H1 (cell line): ENCODE results near the gene VIPR1. TPM values are rescaled to one million over a fixed set of nuclear protein-coding genes. Genes with fewer than 3 reads are reported as not detected.

Experiments
- CTCF ChIA-PET: fragments of 300-600 bp; sonication (Branson Sonifier 250); formaldehyde crosslinking; loops from one replicate; lab custom pipeline; 2021; ENCODE audit not compliant: partially characterized antibody; lab: Charles Lee
- POLR2A ChIA-PET: fragments of 300-600 bp; sonication (Branson Sonifier 250); formaldehyde crosslinking; loops from one replicate; lab custom pipeline; 2021; ENCODE audit warnings: inconsistent platforms; ENCODE audit not compliant: partially characterized antibody; lab: Charles Lee
- DNase-seq, 2 experiments: peaks; one replicate each; pipeline versions ENCODE4 v3.0.0 to v3.0.0-alpha.2; 2010 to 2022; ENCODE audit warnings: low spot score in 2 of 2, low read depth in 1 of 2, mixed read lengths in 1 of 2
- FAIRE-seq: peaks from 2 replicates; lab custom pipeline; 2011; peaks lifted over from hg19 to GRCh38; lab: Jason Lieb, UNC
- H2AFZ ChIP-seq: 2 replicates; pipeline ENCODE4 v1.8.1; 2012; ENCODE audit warnings: low read length, inconsistent platforms
- H2AK5ac ChIP-seq: 2 replicates; pipeline ENCODE4 v1.6.1; 2013; ENCODE audit warnings: low read depth, low read length
- H2BK120ac ChIP-seq: replicated peaks from 2 replicates; pipeline ENCODE3; 2013; ENCODE audit warnings: low read depth, low read length, inconsistent platforms
- H2BK12ac ChIP-seq: 2 replicates; pipeline ENCODE4 v1.6.1; 2013; ENCODE audit warnings: low read depth, low read length
- H2BK15ac ChIP-seq: 2 replicates; pipeline ENCODE4 v1.6.1; 2013; ENCODE audit warnings: low read length
- H2BK20ac ChIP-seq: 2 replicates; pipeline ENCODE4 v1.6.1; 2013; ENCODE audit warnings: low read length
- H2BK5ac ChIP-seq: 2 replicates; pipeline ENCODE4 v1.6.1; 2013; ENCODE audit warnings: low read depth, low read length
- H3K14ac ChIP-seq: 2 replicates; pipeline ENCODE4 v1.6.1; 2013; ENCODE audit warnings: inconsistent platforms; ENCODE audit not compliant: insufficient read length
- H3K18ac ChIP-seq: 2 replicates; pipeline ENCODE4 v1.6.1; 2013; ENCODE audit warnings: low read length; ENCODE audit errors: extremely low read depth
- H3K23ac ChIP-seq: 2 replicates; pipeline ENCODE4 v1.6.1; 2013; ENCODE audit warnings: inconsistent platforms; ENCODE audit not compliant: insufficient read length
- H3K23me2 ChIP-seq: 2 replicates; pipeline ENCODE4 v1.6.1; 2013; ENCODE audit warnings: low read depth, low read length
- H3K27ac ChIP-seq: 2 replicates; pipeline ENCODE4 v1.6.1; 2011; ENCODE audit warnings: low read depth, low read length, inconsistent platforms
- H3K27me3 ChIP-seq, 4 experiments: replicated peaks in 1 of 4; 1 replicate in 1 of 4; 2 replicates in 3 of 4; pipeline versions ENCODE4 v1.6.1 to v1.8.1; 2011 to 2013; ENCODE audit warnings: low read length in 3 of 4, mild to moderate bottlenecking in 3 of 4, inconsistent platforms in 2 of 4, mixed read lengths in 2 of 4, moderate library complexity in 1 of 4; ENCODE audit not compliant: control insufficient read depth in 3 of 4, insufficient read depth in 3 of 4; ENCODE audit errors: extremely low read depth in 1 of 4
- H3K36me3 ChIP-seq, 4 experiments: 2 replicates each; pipeline versions ENCODE4 v1.6.1 to v1.8.1; 2011 to 2013; ENCODE audit warnings: mild to moderate bottlenecking in 4 of 4, low read length in 3 of 4, moderate library complexity in 2 of 4, control low read depth in 1 of 4, inconsistent platforms in 1 of 4; ENCODE audit not compliant: insufficient read depth in 4 of 4, control insufficient read depth in 2 of 4
- H3K4ac ChIP-seq: replicated peaks from 2 replicates; pipeline ENCODE3; 2013; ENCODE audit warnings: low read length, low read depth, mixed read lengths, inconsistent platforms; ENCODE audit not compliant: insufficient read length
- H3K4me1 ChIP-seq, 4 experiments: replicated peaks in 1 of 4; 1 replicate in 1 of 4; 2 replicates in 3 of 4; pipeline versions ENCODE4 v1.6.1 to v1.8.1; 2011 to 2013; ENCODE audit warnings: low read length in 3 of 4, inconsistent platforms in 2 of 4, mixed read lengths in 1 of 4; ENCODE audit not compliant: insufficient read depth in 4 of 4, control insufficient read depth in 3 of 4
- H3K4me2 ChIP-seq, 2 experiments: 2 replicates each; pipeline versions ENCODE4 v1.6.1 to v1.8.1; 2011 to 2013; ENCODE audit warnings: low read depth in 2 of 2, low read length in 2 of 2, control low read depth in 1 of 2, inconsistent platforms in 1 of 2, mild to moderate bottlenecking in 1 of 2; ENCODE audit not compliant: insufficient read depth in 1 of 2
- H3K4me3 ChIP-seq, 4 experiments: fragments of 200-600, 300-600 bp in 1 of 4; sonication (generic), shearing (Covaris generic), sonication (Bioruptor Twin) in 1 of 4; 2 replicates each; pipeline versions ENCODE4 v1.5.1 to v1.8.1; 2011 to 2016; ENCODE audit warnings: low read length in 4 of 4, low read depth in 3 of 4, control low read depth in 2 of 4, inconsistent platforms in 2 of 4, mild to moderate bottlenecking in 2 of 4, mixed read lengths in 1 of 4, moderate library complexity in 1 of 4; ENCODE audit not compliant: insufficient read depth in 2 of 4; ENCODE audit errors: extremely low read depth in 1 of 4
- H3K56ac ChIP-seq: replicated peaks from 2 replicates; pipeline ENCODE3; 2013; ENCODE audit warnings: low read depth, mild to moderate bottlenecking, mixed read lengths, low read length, inconsistent platforms; ENCODE audit not compliant: insufficient read length
- H3K79me1 ChIP-seq: 2 replicates; pipeline ENCODE4 v1.6.1; 2013; ENCODE audit warnings: low read depth, low read length, control low read depth
- H3K79me2 ChIP-seq, 2 experiments: 2 replicates each; pipeline versions ENCODE4 v1.6.1 to v1.8.1; 2012 to 2013; ENCODE audit warnings: low read length in 2 of 2, mild to moderate bottlenecking in 2 of 2, inconsistent platforms in 1 of 2; ENCODE audit not compliant: insufficient read depth in 2 of 2, control insufficient read depth in 1 of 2
- H3K9ac ChIP-seq, 4 experiments: replicated peaks in 1 of 4; 1 replicate in 1 of 4; 2 replicates in 3 of 4; pipeline versions ENCODE4 v1.6.1 to v1.8.1; 2011 to 2013; ENCODE audit warnings: low read depth in 3 of 4, low read length in 3 of 4, control low read depth in 2 of 4, mild to moderate bottlenecking in 2 of 4, moderate library complexity in 2 of 4, inconsistent platforms in 1 of 4; ENCODE audit errors: extremely low read depth in 1 of 4
- H3K9me3 ChIP-seq, 2 experiments: 2 replicates each; pipeline versions ENCODE4 v1.6.1 to v1.8.1; 2012 to 2013; ENCODE audit warnings: mild to moderate bottlenecking in 2 of 2, moderate library complexity in 2 of 2, control low read depth in 1 of 2, inconsistent platforms in 1 of 2, low read depth in 1 of 2, low read length in 1 of 2, mixed read lengths in 1 of 2; ENCODE audit not compliant: insufficient read depth in 2 of 2
- H4K20me1 ChIP-seq, 2 experiments: replicated peaks in 1 of 2; 2 replicates each; pipeline versions ENCODE3 to v1.8.1; 2011 to 2013; ENCODE audit warnings: inconsistent platforms in 2 of 2, low read length in 2 of 2, mild to moderate bottlenecking in 1 of 2; ENCODE audit not compliant: insufficient read depth in 2 of 2, control insufficient read depth in 1 of 2
- H4K5ac ChIP-seq: 2 replicates; pipeline ENCODE4 v1.6.1; 2013; ENCODE audit warnings: low read length, low read depth, mixed read lengths, inconsistent platforms; ENCODE audit not compliant: insufficient read length
- H4K8ac ChIP-seq: 2 replicates; pipeline ENCODE4 v1.8.0; 2013; ENCODE audit warnings: mild to moderate bottlenecking, moderate library complexity, low read length, inconsistent platforms; ENCODE audit not compliant: insufficient read depth; ENCODE audit errors: extremely low read depth
- H4K91ac ChIP-seq: replicated peaks from 2 replicates; pipeline ENCODE3; 2013; ENCODE audit warnings: low read length, mixed read lengths, inconsistent platforms; ENCODE audit not compliant: insufficient read length
- BRCA1 ChIP-seq: IDR thresholded peaks from 2 replicates; pipeline ENCODE4 v1.6.1; 2012; ENCODE audit warnings: low read depth, low read length, improper control_type of control experiment
- HDAC2 ChIP-seq, 2 experiments: fragments of 300-600 bp in 1 of 2; sonication (generic) in 1 of 2; IDR thresholded peaks; 2 replicates each; pipeline ENCODE4 v1.6.1; 2011 to 2012; ENCODE audit warnings: low read depth in 2 of 2, low read length in 2 of 2, mild to moderate bottlenecking in 2 of 2, moderate library complexity in 2 of 2, borderline replicate concordance in 1 of 2, inconsistent platforms in 1 of 2
- NANOG ChIP-seq: IDR thresholded peaks from 2 replicates; pipeline ENCODE4 v1.6.1; 2011; ENCODE audit warnings: low read length, low read depth, mild to moderate bottlenecking, inconsistent platforms; ENCODE audit not compliant: insufficient read depth, poor library complexity, severe bottlenecking
- PHF8 ChIP-seq: fragments of 200-600 bp; sonication (generic); conservative IDR thresholded peaks from 2 replicates; pipeline ENCODE4 v1.7.1; 2012; ENCODE audit warnings: low read depth, mild to moderate bottlenecking, inconsistent platforms, low read length, moderate library complexity
- POLR2A ChIP-seq, 2 experiments: IDR thresholded peaks; 1 replicate in 1 of 2; 2 replicates in 1 of 2; pipeline ENCODE4 v1.6.1; 2011; ENCODE audit warnings: low read depth in 2 of 2, low read length in 2 of 2, mild to moderate bottlenecking in 2 of 2; ENCODE audit errors: control extremely low read depth in 1 of 2
- RFX5 ChIP-seq: IDR thresholded peaks from 2 replicates; pipeline ENCODE4 v1.6.1; 2011; ENCODE audit warnings: low read depth, low read length, improper control_type of control experiment, borderline replicate concordance
- SAP30 ChIP-seq: fragments of 300-600 bp; sonication (generic); IDR thresholded peaks from 2 replicates; pipeline ENCODE4 v1.7.1; 2012; ENCODE audit warnings: low read length, moderate library complexity, mild to moderate bottlenecking, inconsistent platforms; ENCODE audit not compliant: insufficient read depth, insufficient replicate concordance
- SP2 ChIP-seq: IDR thresholded peaks from 2 replicates; pipeline ENCODE4 v1.6.1; 2012; ENCODE audit warnings: mild to moderate bottlenecking, low read length, inconsistent platforms
- TAF7 ChIP-seq: optimal IDR thresholded peaks from 2 replicates; pipeline ENCODE3; 2011; ENCODE audit warnings: low read depth, mild to moderate bottlenecking, inconsistent platforms, low read length, moderate library complexity, borderline replicate concordance
- USF2 ChIP-seq: IDR thresholded peaks from 2 replicates; pipeline ENCODE4 v1.6.1; 2011; ENCODE audit warnings: low read length, improper control_type of control experiment
- WGBS, 2 experiments: shearing (Covaris generic) in 1 of 2; methylation state at CpG; one replicate each; pipeline versions ENCODE4 v1.1.6 to v1.1.7; 2013 to 2015; ENCODE audit warnings: low lambda C conversion rate in 2 of 2, mixed read lengths in 2 of 2, inconsistent platforms in 1 of 2, low coverage in 1 of 2, missing lambda C conversion rate in 1 of 2; ENCODE audit not compliant: insufficient replicate concordance in 2 of 2, insufficient coverage in 1 of 2, insufficient read length in 1 of 2; ENCODE audit errors: extremely low coverage in 1 of 2, missing lambda C conversion rate in 1 of 2; 5-methylcytosine and 5-hydroxymethylcytosine counted together
- polyA plus RNA-seq, 7 experiments: library from polyadenylated mRNA; depleted of rRNA in 3 of 7; stranded (reverse) in 5 of 7; unstranded in 2 of 7; fragments of >200 nt in 5 of 7; fragments of 200-250 nt in 2 of 7; gene quantifications; 1 replicate in 5 of 7; 2 replicates in 1 of 7; 4 replicates in 1 of 7; pipeline versions ENCODE4 v1.2.1 to v1.2.3, GENCODE V29; 2011 to 2013; ENCODE audit warnings: missing spikeins in 2 of 7, mixed read lengths in 2 of 7
- total RNA-seq: library from RNA; stranded (reverse); fragmentation: NEBNext Ultra II Directional; extraction: Animal tissue kit (Norgen Biotek cat#: 25700); gene quantifications from 2 replicates; pipeline ENCODE4 v1.2.1, GENCODE V29; 2021

VIPR1 gene
- total and polyA plus RNA-seq, 2 of the 8 experiments (the other 6 are each of a cell fraction or from before 2014, with no cell fraction given): 7.8 to 10.1 TPM

GRCh38 chr3:42582474-42583070 lies 80.1 kb downstream of the VIPR1 start:
- H2AFZ ChIP-seq: no peak overlapping the region; the same call in 1 of the 2 replicates
- peak overlapping the region; percentile 43 for H3K56ac ChIP-seq
- peak overlapping the region; percentile 87; the same call in 1 of the 2 replicates for H4K8ac ChIP-seq
- peaks cover 10% of the 10 kb centered on the region for H3K23me2 ChIP-seq
- ChIA-PET CTCF (interaction anchor here (0.8 to 4.2 kb wide), 9 partner anchors 11 to 168 kb away, joined by 3 to 21 read pairs (median 5); partner anchors contain the start of gene NKTR), POLR2A (interaction anchor here (0.6 to 4.7 kb wide), 14 partner anchors 10 to 1494 kb away, joined by 3 to 73 read pairs (median 6); partner anchors contain the start of genes NKTR and SS18L2)
- H4K91ac ChIP-seq: no peak overlapping the region
- WGBS, 2 experiments: 4% methylated on average over 3 of the region's 3 CpGs; no CpG with 5 or more reads in 1 of the 2 experiments
- no peak overlapping the region for H3K14ac ChIP-seq
- peak overlapping the region; percentile 26; the same call in 1 of the 2 replicates for H3K18ac ChIP-seq
- DNase-seq (no peak), FAIRE-seq (no peak)
- H2BK12ac ChIP-seq: 0 out of 2 replicates have a peak overlapping the region, but pooled peaks have one; percentile 2
- H4K5ac ChIP-seq: no peak overlapping the region
- H3K23ac ChIP-seq: no peak overlapping the region
- H3K79me2 ChIP-seq: peaks cover 0 to 43% of the 10 kb centered on the region in 2 experiments; a peak in 3 of 4 replicates
- H3K4me1 ChIP-seq: peaks cover 2 to 14% (median 5%) of the 10 kb centered on the region in 4 experiments; a peak in 6 of 7 replicates
- H2BK15ac ChIP-seq: peak overlapping the region; percentile 97; the same call in 1 of the 2 replicates
- H3K4me3 ChIP-seq: peak overlapping the region; percentile 70 to 94 (median 86)
- peak overlapping the region; percentile 69; the same call in 1 of the 2 replicates for H2BK5ac ChIP-seq
- H3K4me2 ChIP-seq: peak overlapping the region; percentile 60 to 80
- H2BK120ac ChIP-seq: peak overlapping the region; percentile 16
- H3K79me1 ChIP-seq: no peaks in the 10 kb centered on the region; the same call in none of the 2 replicates
- H3K36me3 ChIP-seq: peaks cover 0 to 4% (median 0%) of the 10 kb centered on the region in 4 experiments; a peak in 1 of 8 replicates
- H2AK5ac ChIP-seq: no peak overlapping the region
- H3K9ac ChIP-seq: peak overlapping the region in 3 of 4 experiments; percentile 22 to 82 (median 76); a peak in 5 of 7 replicates
- peak overlapping the region; percentile 77; the same call in 1 of the 2 replicates for H3K27ac ChIP-seq
- no peaks in the 10 kb centered on the region for H3K9me3 ChIP-seq
- H4K20me1 ChIP-seq: no peaks in the 10 kb centered on the region
- H3K4ac ChIP-seq: peak overlapping the region; percentile 48
- no peak overlapping the region for H2BK20ac ChIP-seq
- H3K27me3 ChIP-seq: no peaks in the 10 kb centered on the region
- TF ChIP-seq POLR2A (IDR thresholded peaks at IDR 0.05; ENCODE audit: control extremely low read depth in 1 of 2, low read depth in 2 of 2, low read length in 2 of 2): no peak
- TF ChIP-seq PHF8: no peak
- no peak for TF ChIP-seq HDAC2 (IDR thresholded peaks at IDR 0.05; ENCODE audit: borderline replicate concordance in 1 of 2, low read depth in 2 of 2, low read length in 2 of 2)
- no peak for TF ChIP-seq BRCA1
- no peak for TF ChIP-seq USF2
- TF ChIP-seq SP2: no peak
- TF ChIP-seq NANOG: no peak
- TF ChIP-seq TAF7: no peak
- TF ChIP-seq SAP30: peak; percentile 45
- no peak for TF ChIP-seq RFX5
